BJ (cell line): ENCODE measurements around the gene TTLL10. TPM values are rescaled to one million over a fixed set of nuclear protein-coding genes. Genes with fewer than 3 reads are reported as not detected.

ENCODE experiments used
- CTCF ChIA-PET: fragments of 350-600 bp; formaldehyde crosslinking; extraction: SDS; loops from one replicate; lab custom pipeline; 2021; ENCODE audit warnings: antibody characterized with exemption, inconsistent platforms; lab: Yijun Ruan, JAX
- POLR2A ChIA-PET: fragments of 300-600 bp; sonication (Branson Sonifier 250); formaldehyde crosslinking; extraction: SDS; loops from one replicate; lab custom pipeline; 2021; ENCODE audit warnings: antibody characterized with exemption; lab: Charles Lee
- DNase-seq: peaks from one replicate; pipeline ENCODE4 v3.0.0-alpha.2; 2011; ENCODE audit warnings: low read depth
- H3K27me3 ChIP-seq: 2 replicates; pipeline ENCODE4 v1.6.0; 2011; ENCODE audit warnings: low read length; ENCODE audit not compliant: control insufficient read depth, insufficient read depth
- H3K36me3 ChIP-seq: 2 replicates; pipeline ENCODE4 v1.5.1; 2011; ENCODE audit warnings: low read length; ENCODE audit not compliant: control insufficient read depth, insufficient read depth
- H3K4me3 ChIP-seq: 2 replicates; pipeline ENCODE4 v1.5.1; 2011; ENCODE audit warnings: low read depth, mild to moderate bottlenecking, control low read depth, low read length
- CTCF ChIP-seq: IDR thresholded peaks from 2 replicates; pipeline ENCODE4 v1.5.1; 2011; ENCODE audit warnings: low read depth, mild to moderate bottlenecking, control low read depth, inconsistent platforms, low read length, moderate library complexity; ENCODE audit not compliant: insufficient read depth
- polyA plus RNA-seq: library from polyadenylated mRNA; depleted of rRNA; stranded (reverse); fragments of >200 nt; gene quantifications from 2 replicates; pipeline ENCODE4 v1.2.3, GENCODE V29; 2011

The TTLL10 gene
- polyA plus RNA-seq, 1 experiment, result not detected

- Histone ChIP-seq H3K36me3 (no peaks in the 10 kb centered on the region), H3K4me3 (no peak overlapping the region), H3K27me3 (peaks cover 2% of the 10 kb centered on the region; the same call in 1 of the 2 replicates)
- POLR2A ChIA-PET, result interaction anchor here (0.6 kb wide), 1 partner anchor 13 kb away, joined by 4 read pairs; no protein-coding TSS in a partner anchor
- CTCF ChIA-PET, result no interaction called here
- no peak for TF ChIP-seq CTCF
- DNase-seq, result no peak
These were observed 29.3 kb downstream of the TTLL10 start for GRCh38 chr1:1202831-1203560.

- no peak overlapping the region for H3K4me3 ChIP-seq
- H3K27me3 ChIP-seq, result peaks cover 2% of the 10 kb centered on the region; the same call in 1 of the 2 replicates
- ChIA-PET POLR2A (no interaction called here), CTCF (no interaction called here)
- TF ChIP-seq CTCF, result no peak
- H3K36me3 ChIP-seq, result no peaks in the 10 kb centered on the region
- DNase-seq, result no peak
These were observed 30.1 kb downstream of the TTLL10 start for GRCh38 chr1:1203561-1204424.

GRCh38 chr1:1204425-1204920 lies 30.8 kb downstream of the TTLL10 start:
- no peak for DNase-seq
- no peak for TF ChIP-seq CTCF
- no peaks in the 10 kb centered on the region for H3K36me3 ChIP-seq
- H3K27me3 ChIP-seq, result peaks cover 2% of the 10 kb centered on the region; the same call in 1 of the 2 replicates
- ChIA-PET CTCF (no interaction called here), POLR2A (no interaction called here)
- H3K4me3 ChIP-seq, result no peak overlapping the region

GRCh38 chr1:1204998-1205768 lies 31.5 kb downstream of the TTLL10 start:
- peaks cover 2% of the 10 kb centered on the region; the same call in 1 of the 2 replicates for H3K27me3 ChIP-seq
- CTCF ChIA-PET, result interaction anchor here (0.7 kb wide), 1 partner anchor 25 kb away, joined by 3 read pairs; no protein-coding TSS in a partner anchor
- POLR2A ChIA-PET, result no interaction called here
- no peaks in the 10 kb centered on the region for H3K36me3 ChIP-seq
- H3K4me3 ChIP-seq, result no peak overlapping the region
- DNase-seq, result no peak
- no peak for TF ChIP-seq CTCF
